Activated T-helper 1 cell treated with anti-CD3 and anti-CD28 coated beads, Interleukin-12 subunit alpha, Interleukin-12 subunit beta, Interleukin-2, Interleukin-4 antibody, amounts not matched to agents 30 ng/mL and 10 ng/mL and 1 ng/mL, durations not matched to agents 14 hours and 24 hours and 36 hours (primary cell): ENCODE data around the gene NRG2. TPM values are rescaled to one million over a fixed set of nuclear protein-coding genes. Genes with fewer than 3 reads are reported as not detected.

ENCODE experiments used
- DNase-seq: peaks from one replicate; pipeline ENCODE4 v3.0.0; 2021; ENCODE audit warnings: low spot score
- H3K27ac Mint-ChIP-seq: one replicate; pipeline ENCODE4 v1.8.0; 2021; ENCODE audit warnings: mild to moderate bottlenecking, mixed read lengths
- H3K27me3 Mint-ChIP-seq: one replicate; pipeline ENCODE4 v1.8.0; 2022; ENCODE audit warnings: mild to moderate bottlenecking, moderate library complexity, mixed read lengths; ENCODE audit not compliant: insufficient read depth
- H3K36me3 Mint-ChIP-seq: one replicate; pipeline ENCODE4 v1.8.0; 2021; ENCODE audit warnings: low read depth, mixed read lengths
- H3K4me1 Mint-ChIP-seq: one replicate; pipeline ENCODE4 v1.8.0; 2021; ENCODE audit warnings: low read depth, mixed read lengths
- H3K4me3 Mint-ChIP-seq: one replicate; pipeline ENCODE4 v1.8.0; 2021; ENCODE audit warnings: mild to moderate bottlenecking, moderate library complexity, mixed read lengths
- H3K9me3 Mint-ChIP-seq: one replicate; pipeline ENCODE4 v1.8.0; 2021; ENCODE audit warnings: mixed read lengths
- intact Hi-C: fragments of 100-400 bp; cut with micrococcal nuclease; formaldehyde crosslinking; loops from one replicate; pipeline ENCODE4 v1.15.1; 2024
- total RNA-seq: library from RNA; stranded (reverse); gene quantifications from 2 replicates; pipeline ENCODE4 v1.2.3, GENCODE V29; 2022

NRG2 gene
- total RNA-seq, 1 donor from 2014 or later = 0.08 TPM

DNA sequence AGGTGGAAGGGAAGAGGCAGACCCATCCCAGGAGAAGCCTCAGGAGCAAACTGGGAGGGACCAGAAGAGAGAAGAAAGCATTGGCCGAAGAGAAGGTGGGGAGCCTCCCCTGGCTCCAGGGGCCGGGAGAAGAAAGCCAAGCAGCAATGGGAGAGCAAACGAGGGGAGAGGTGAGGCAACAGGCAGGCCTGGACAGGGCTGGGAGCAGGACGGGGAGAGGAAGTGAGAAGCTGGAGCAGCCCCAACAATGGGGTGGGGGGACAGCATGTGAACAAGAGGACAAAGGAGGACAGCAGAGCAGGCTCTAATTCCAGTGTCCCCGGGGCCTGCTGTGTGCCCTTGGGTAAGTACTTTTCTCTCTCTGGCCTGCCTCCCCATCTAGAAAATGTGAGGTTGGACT is 132.2 kb downstream of the NRG2 start:
- intact Hi-C loops = no loop called here
- Mint-ChIP-seq H3K27ac (no peak overlapping the region), H3K36me3 (no peaks in the 10 kb centered on the region), H3K27me3 (peaks cover 5% of the 10 kb centered on the region), H3K9me3 (no peaks in the 10 kb centered on the region), H3K4me3 (no peak overlapping the region), H3K4me1 (no peaks in the 10 kb centered on the region)
- no peak for DNase-seq

GRCh38 chr5:139910036-139910435 is 133.1 kb downstream of the NRG2 start:
- no peaks in the 10 kb centered on the region for H3K9me3 Mint-ChIP-seq
- no peak for DNase-seq
- intact Hi-C loops = no loop called here
- H3K36me3 Mint-ChIP-seq = no peaks in the 10 kb centered on the region
- no peaks in the 10 kb centered on the region for H3K4me1 Mint-ChIP-seq
- no peaks in the 10 kb centered on the region for H3K27me3 Mint-ChIP-seq
- no peak overlapping the region for H3K27ac Mint-ChIP-seq
- H3K4me3 Mint-ChIP-seq = no peak overlapping the region

DNA sequence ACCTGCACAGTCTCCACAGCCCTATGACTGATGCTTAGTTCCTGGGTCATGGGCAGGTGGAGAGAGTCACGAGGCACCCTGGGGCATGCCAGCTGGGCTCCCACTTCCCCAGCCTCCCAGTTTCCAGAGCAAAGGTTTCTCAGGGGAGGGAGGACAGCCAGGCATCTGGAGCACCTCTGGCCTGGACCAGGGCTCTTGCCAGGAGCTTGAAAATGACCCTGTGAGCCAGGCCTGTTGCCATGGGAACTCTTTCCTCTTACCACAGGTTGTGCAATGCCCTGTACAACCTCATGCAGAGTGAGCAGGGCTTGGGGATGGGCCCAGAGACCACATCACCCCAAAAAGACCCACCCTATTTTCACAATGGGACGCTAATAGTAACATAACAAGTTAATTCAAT is 134.3 kb downstream of the NRG2 start:
- Mint-ChIP-seq H3K9me3 (no peaks in the 10 kb centered on the region), H3K27me3 (no peaks in the 10 kb centered on the region), H3K27ac (no peak overlapping the region), H3K4me1 (no peaks in the 10 kb centered on the region), H3K4me3 (no peak overlapping the region), H3K36me3 (no peaks in the 10 kb centered on the region)
- DNase-seq = no peak
- intact Hi-C loops = no loop called here

DNA sequence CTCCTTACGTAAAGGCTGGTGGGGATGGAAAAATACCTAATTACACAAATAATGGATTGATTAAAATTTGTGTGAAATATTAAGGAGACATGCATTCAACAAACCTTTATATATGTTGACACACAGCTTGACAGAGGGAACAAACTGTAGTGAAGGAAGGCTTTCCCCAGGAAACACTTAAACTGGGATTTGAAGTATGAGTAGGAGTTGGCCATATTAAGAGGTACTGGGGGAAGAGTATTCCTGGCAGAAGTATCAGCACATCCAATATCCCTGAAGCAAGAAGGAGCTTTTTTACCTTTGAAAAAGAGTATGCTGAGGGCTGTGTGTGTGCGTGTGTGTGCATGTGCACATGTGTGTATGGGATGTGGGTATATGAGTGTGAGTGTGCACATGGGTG is 136.4 kb downstream of the NRG2 start:
- Mint-ChIP-seq H3K27ac (no peak overlapping the region), H3K36me3 (no peaks in the 10 kb centered on the region), H3K9me3 (no peaks in the 10 kb centered on the region), H3K4me1 (no peaks in the 10 kb centered on the region), H3K27me3 (peaks cover 19% of the 10 kb centered on the region), H3K4me3 (no peak overlapping the region)
- DNase-seq = no peak
- intact Hi-C loops = no loop called here

DNA sequence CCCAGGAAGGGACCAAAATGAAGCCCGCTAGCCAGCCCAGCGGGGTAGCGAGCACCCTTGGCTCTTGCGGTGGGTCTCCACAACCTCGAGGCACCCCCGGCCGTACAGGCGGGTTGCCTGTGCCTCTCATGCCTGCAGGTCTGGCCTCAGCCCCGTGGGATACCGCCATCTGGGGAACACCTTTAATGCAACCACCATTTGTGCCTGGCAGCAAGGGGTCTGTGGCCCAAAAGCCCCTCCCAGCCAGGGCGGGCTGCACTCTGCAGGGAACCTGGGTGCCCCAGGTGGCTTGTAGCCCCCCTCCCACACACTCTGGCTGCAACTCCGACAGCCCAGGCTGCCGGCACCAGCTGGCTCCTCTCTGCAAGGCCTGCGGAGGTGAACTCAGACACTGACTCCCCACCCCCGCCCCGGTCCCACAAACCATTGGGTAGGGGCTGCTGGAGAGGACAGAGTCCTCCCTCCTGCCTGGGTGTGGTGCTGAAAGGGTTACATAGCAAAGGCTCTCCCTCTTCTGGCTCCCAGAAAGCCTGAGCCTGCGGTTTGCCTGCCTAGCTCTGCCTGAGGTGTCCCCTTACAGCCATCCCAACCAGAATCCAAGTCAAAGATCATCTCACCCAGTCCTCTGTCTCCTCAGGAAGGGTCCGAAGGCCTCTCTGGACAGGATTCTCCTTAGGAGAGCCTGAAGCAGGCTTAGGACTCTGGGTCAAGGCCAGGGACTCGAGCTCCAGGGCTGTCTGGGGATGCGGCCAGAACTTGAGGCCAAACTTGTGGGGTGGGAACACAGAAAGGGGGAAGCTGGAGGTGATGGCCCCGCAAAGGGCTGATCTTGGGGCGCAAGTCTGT is 138.1 kb downstream of the NRG2 start:
- Mint-ChIP-seq H3K4me1 (no peaks in the 10 kb centered on the region), H3K4me3 (no peak overlapping the region), H3K9me3 (no peaks in the 10 kb centered on the region), H3K27me3 (peaks cover 27% of the 10 kb centered on the region), H3K27ac (no peak overlapping the region), H3K36me3 (no peaks in the 10 kb centered on the region)
- no peak for DNase-seq
- intact Hi-C loops = no loop called here

GRCh38 chr5:139904566-139904815 is 138.6 kb downstream of the NRG2 start:
- Mint-ChIP-seq H3K4me3 (no peak overlapping the region), H3K9me3 (no peaks in the 10 kb centered on the region), H3K36me3 (no peaks in the 10 kb centered on the region), H3K27ac (no peak overlapping the region), H3K27me3 (peaks cover 27% of the 10 kb centered on the region), H3K4me1 (no peaks in the 10 kb centered on the region)
- intact Hi-C loops = no loop called here
- no peak for DNase-seq

DNA sequence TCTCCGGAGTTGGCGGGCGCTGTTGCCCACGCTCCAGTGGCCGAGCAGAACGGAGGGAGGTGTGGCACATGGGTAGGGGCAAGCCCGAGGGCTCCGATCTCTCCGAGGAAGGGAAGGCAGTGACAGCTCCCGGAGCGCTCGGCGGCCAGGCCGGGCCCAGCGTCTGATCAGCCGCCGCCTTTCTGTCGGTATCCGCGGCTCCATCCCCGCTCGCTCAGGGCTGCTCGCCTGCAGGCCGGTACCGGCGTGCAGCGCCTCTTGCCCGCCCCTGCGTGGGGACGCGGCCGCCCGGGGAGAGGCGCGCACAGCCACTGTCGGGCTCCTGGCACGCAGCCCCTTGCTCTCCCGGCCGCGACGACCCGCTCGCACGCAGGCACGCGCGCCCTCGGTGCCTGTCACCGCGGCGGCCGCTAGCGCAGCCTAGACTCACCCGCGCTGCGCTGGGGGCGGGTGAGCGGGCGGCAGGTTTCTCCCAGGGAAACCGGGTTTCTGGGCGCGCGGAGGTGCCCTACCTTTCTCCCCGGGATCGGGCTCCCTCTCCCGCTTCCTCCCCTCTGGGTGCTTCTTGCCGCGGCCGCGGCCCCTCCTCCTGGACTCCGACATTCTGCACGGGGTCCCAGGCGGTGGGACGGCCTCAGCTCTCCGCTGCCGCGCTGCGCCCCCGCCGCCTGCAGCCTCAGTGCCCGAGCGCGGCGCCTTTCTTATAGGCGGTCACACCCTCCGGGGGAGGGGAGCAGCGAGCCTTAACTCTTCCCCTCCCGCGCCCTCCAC is 139.1 kb downstream of the NRG2 start:
- Mint-ChIP-seq H3K9me3 (no peaks in the 10 kb centered on the region), H3K27me3 (peaks cover 27% of the 10 kb centered on the region), H3K36me3 (no peaks in the 10 kb centered on the region), H3K27ac (no peak overlapping the region), H3K4me1 (no peaks in the 10 kb centered on the region), H3K4me3 (no peak overlapping the region)
- no peak for DNase-seq
- intact Hi-C loops = no loop called here

GRCh38 chr5:139903450-139903794 is 139.7 kb downstream of the NRG2 start:
- Mint-ChIP-seq H3K27me3 (peaks cover 28% of the 10 kb centered on the region), H3K4me3 (no peak overlapping the region), H3K4me1 (no peaks in the 10 kb centered on the region), H3K36me3 (no peaks in the 10 kb centered on the region), H3K9me3 (no peaks in the 10 kb centered on the region), H3K27ac (no peak overlapping the region)
- no peak for DNase-seq
- intact Hi-C loops = no loop called here

DNA sequence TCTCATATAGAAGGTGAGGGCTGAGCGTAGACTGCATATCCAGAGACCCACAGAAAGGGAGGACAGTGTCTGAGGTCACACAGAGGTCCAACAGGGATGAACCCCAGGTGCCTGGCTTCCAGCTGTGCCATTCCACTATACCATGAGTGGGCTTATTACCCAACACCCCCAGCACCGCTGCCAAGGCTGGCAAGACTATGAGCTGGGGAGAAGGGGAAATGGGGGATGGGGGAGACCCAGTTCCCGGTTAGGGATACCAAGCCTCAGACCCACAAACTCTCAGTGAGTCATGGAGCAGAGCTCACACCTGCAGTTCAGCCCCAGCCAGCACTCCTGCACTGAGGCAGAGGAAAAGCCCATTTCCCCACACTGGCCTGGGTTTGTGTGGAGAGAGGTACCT is 141.1 kb downstream of the NRG2 start:
- intact Hi-C loops = no loop called here
- H3K36me3 Mint-ChIP-seq = no peaks in the 10 kb centered on the region

DNA sequence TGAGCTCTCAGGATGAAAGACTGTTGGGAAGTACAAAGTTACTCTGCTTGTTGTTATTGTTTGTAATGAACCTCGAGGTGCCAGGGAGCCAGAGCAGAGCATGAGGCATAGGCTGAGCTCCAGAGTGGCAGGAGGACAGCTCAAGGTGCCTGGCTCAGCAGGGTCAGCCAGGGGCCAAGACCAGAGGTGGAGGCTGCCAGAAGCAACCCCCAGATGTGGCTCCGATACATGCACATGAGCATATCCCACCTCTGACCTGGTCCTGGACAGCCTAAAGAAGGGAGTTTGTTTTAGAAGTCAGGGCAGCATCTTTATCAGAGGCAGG is 141.9 kb downstream of the NRG2 start:
- Mint-ChIP-seq H3K27me3 (peaks cover 31% of the 10 kb centered on the region), H3K9me3 (no peaks in the 10 kb centered on the region), H3K4me1 (no peaks in the 10 kb centered on the region), H3K4me3 (no peak overlapping the region), H3K36me3 (no peaks in the 10 kb centered on the region), H3K27ac (no peak overlapping the region)
- DNase-seq = no peak
- intact Hi-C loops = no loop called here

More for the DNA sequence above, 141.1 kb downstream of the NRG2 start:
- Mint-ChIP-seq H3K4me1 (no peaks in the 10 kb centered on the region), H3K9me3 (no peaks in the 10 kb centered on the region), H3K27me3 (peaks cover 31% of the 10 kb centered on the region), H3K4me3 (no peak overlapping the region), H3K27ac (no peak overlapping the region)
- DNase-seq = no peak

- no peak for DNase-seq
Measured at GRCh38 chr5:139900546-139901250, 142.4 kb downstream of the NRG2 start.

DNA sequence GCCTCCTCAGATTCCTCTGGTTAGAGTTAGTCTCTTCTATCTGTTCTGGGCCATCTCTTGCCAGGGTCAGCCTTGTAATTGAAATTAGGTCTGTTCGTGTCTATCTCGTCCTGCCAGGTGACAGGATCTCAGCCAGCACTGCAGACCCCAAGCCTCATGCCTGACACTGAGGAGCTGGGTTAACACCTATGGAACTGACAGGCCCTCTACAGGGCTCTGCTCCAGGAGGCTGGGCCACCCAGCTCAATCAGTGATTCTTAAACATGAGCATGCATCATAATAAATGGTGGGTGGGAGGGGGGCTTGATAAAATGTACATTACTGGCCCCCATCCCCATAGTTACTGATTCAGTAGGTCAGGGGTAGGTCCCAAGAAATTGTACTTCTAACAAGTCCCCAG is 144.1 kb downstream of the NRG2 start:
- H3K4me3 Mint-ChIP-seq = no peak overlapping the region
- H3K27ac Mint-ChIP-seq = no peak overlapping the region
- intact Hi-C loops = no loop called here
- H3K27me3 Mint-ChIP-seq = peaks cover 31% of the 10 kb centered on the region
- no peak for DNase-seq
- no peaks in the 10 kb centered on the region for H3K9me3 Mint-ChIP-seq
- no peaks in the 10 kb centered on the region for H3K36me3 Mint-ChIP-seq
- no peaks in the 10 kb centered on the region for H3K4me1 Mint-ChIP-seq

More at GRCh38 chr5:139900546-139901250, 142.4 kb downstream of the NRG2 start:
- Mint-ChIP-seq H3K36me3 (no peaks in the 10 kb centered on the region), H3K9me3 (no peaks in the 10 kb centered on the region), H3K4me3 (no peak overlapping the region), H3K27me3 (peaks cover 31% of the 10 kb centered on the region), H3K27ac (no peak overlapping the region), H3K4me1 (no peaks in the 10 kb centered on the region)
- intact Hi-C loops = no loop called here

DNA sequence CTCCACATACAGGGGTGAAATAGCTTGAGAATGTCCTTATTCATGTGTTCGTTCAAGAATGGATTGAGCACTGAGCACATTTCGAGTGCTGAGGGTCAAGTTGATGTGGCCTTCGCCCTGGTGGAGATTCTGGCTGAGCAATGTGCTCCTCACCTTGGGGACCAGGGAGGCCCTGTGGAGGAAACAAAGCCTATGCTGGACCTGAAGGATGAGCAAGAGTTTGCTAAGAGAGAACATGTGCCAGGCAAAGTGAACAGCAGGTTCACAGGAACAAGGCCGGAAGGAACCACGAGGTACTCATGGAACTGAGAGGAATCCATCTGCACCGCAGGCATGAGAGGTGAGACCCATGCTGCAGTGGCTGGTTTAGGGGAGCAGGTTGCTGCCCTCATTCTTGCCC is 145.1 kb downstream of the NRG2 start:
- intact Hi-C loops = no loop called here
- no peak for DNase-seq
- Mint-ChIP-seq H3K36me3 (no peaks in the 10 kb centered on the region), H3K4me1 (no peaks in the 10 kb centered on the region), H3K27me3 (peaks cover 27% of the 10 kb centered on the region), H3K4me3 (no peak overlapping the region), H3K9me3 (no peaks in the 10 kb centered on the region), H3K27ac (no peak overlapping the region)
